GM10248 (cell line): ENCODE results near the gene BMPR1B.

Experiments used
- CTCF ChIA-PET: fragments of 300-600 bp; sonication (Branson Sonifier 250); formaldehyde crosslinking; extraction: SDS; loops from one replicate; lab custom pipeline; 2021; ENCODE audit warnings: antibody characterized with exemption; lab: Yijun Ruan, JAX
- POLR2A ChIA-PET: fragments of 350-650 bp; sonication (Branson Sonifier 250); formaldehyde crosslinking; extraction: SDS; loops from one replicate; lab custom pipeline; 2020; ENCODE audit warnings: antibody characterized with exemption; lab: Yijun Ruan, JAX
- DNase-seq: peaks from one replicate; pipeline ENCODE4 v3.0.0; 2012; ENCODE audit errors: extremely low spot score
- TF ChIP-seq, protein P1 (sequence below): IDR thresholded peaks from 2 replicates; pipeline ENCODE4 v1.5.1; 2012; ENCODE audit warnings: mild to moderate bottlenecking, low read depth; ENCODE audit errors: extremely low read depth, missing control alignments, control extremely low read depth

BMPR1B gene

DNA sequence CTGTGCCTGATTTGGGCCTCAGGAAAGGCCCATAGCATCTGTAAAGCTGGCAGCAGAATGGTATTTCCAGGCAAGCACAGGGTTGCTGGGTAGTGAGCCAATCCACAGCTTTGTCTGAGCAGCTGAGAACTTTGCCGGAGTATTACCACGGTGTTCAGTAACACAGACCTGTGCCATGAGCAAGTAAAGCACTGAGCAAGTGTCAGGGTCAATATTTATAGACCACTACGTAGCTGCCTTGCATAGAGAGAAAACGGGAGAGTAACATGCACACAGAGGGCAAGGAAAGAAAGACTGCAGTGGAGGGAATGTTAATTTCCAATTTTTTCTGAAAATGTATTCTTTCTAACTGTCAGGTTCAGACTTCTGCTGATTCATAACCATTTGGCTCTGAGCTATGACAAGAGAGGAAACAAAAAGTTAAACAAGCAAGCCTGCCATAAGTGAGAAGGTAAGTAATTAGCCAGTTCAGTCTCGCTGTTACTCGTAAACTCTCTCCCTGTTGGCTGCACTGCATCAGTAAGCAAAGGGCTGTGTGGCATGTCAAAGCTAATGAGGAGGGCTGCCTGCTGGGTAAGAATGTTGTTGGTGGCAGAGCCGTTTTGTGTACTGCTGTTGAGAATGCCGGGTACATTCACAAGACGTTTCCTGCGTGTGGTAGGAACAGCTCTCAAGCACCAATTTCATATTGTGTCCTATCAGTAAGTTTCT, 238.1 kb downstream of the BMPR1B start:
- CTCF ChIA-PET: interaction anchor here (1.2 to 1.5 kb wide), 3 partner anchors 9 to 15 kb away, joined by 3 to 4 read pairs (median 4); no protein-coding TSS in a partner anchor
- TF ChIP-seq, protein P1, sequence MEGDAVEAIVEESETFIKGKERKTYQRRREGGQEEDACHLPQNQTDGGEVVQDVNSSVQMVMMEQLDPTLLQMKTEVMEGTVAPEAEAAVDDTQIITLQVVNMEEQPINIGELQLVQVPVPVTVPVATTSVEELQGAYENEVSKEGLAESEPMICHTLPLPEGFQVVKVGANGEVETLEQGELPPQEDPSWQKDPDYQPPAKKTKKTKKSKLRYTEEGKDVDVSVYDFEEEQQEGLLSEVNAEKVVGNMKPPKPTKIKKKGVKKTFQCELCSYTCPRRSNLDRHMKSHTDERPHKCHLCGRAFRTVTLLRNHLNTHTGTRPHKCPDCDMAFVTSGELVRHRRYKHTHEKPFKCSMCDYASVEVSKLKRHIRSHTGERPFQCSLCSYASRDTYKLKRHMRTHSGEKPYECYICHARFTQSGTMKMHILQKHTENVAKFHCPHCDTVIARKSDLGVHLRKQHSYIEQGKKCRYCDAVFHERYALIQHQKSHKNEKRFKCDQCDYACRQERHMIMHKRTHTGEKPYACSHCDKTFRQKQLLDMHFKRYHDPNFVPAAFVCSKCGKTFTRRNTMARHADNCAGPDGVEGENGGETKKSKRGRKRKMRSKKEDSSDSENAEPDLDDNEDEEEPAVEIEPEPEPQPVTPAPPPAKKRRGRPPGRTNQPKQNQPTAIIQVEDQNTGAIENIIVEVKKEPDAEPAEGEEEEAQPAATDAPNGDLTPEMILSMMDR: no peak
- no peak for DNase-seq
- POLR2A ChIA-PET: no interaction called here

DNA sequence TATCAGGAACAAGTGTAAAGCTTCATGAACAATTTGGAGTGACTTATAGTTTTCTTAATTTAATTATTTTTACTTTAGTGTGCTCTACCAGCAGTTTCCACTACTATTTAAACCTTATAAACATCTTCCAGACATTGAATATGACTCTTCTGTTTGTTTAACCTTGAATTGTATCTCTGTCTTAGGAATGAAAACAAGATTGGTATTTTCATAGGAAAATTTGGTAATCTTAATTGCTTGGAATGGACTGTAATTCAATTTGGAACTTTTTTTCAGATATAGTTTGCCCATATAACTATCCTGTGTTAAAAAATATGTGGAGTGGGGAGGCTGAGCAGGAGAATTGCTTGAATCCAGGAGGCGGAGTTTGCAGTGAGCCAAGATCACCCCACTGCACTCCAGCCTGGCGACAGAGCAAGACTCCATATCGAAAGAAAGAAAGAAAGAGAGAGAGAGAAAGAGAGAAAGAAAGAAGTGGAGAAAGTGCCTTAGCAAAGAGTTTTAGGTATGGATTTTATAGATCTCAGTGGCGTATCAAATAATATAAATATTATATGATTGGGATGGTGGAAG, 242.4 kb downstream of the BMPR1B start:
- CTCF ChIA-PET: no interaction called here
- DNase-seq: no peak
- TF ChIP-seq, protein P1: no peak
- POLR2A ChIA-PET: no interaction called here

DNA sequence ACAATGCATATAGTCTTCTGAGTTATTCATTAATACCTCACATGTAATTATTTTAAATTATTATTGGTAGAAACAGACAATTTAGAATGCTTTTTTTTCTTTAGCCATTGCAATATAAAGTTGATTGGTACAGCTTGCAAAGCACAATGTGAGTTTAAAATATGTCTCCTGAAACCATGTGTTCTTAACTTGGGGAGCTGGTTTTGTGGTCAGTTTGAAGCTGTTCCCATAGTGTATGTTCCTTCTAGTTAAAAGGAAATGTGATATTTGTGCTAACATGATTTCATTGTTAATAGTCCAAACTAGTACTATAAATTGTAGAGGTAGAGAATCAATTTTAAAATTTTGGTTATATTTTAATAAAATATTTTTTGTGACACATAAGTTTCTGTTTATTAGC, 247.2 kb downstream of the BMPR1B start:
- ChIA-PET POLR2A (no interaction called here), CTCF (interaction anchor here (1.1 to 1.5 kb wide), 2 partner anchors 8 to 9 kb away, joined by 3 to 4 read pairs; no protein-coding TSS in a partner anchor)

DNA sequence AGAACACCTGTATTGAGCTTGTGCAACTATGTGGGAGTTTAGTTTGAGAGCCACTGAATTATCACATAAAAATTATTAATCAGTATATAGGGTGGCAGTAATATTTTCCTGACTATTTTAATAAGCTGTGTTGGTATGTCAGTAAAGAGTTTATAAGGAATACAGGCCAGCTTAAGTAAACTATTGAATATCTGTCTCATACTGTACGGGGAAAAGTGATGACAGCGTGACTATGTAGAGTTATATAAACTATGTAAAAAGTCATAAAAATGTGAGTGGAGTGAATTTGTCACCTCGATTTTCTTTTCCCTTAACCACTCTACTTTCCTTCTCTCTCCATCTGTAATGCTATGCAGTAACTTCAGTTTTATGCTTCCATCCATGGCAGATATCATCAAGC, 250.2 kb downstream of the BMPR1B start:
- TF ChIP-seq, protein P1: no peak
- ChIA-PET CTCF (interaction anchor here (1.4 kb wide), 1 partner anchor 14 kb away, joined by 3 read pairs; no protein-coding TSS in a partner anchor), POLR2A (no interaction called here)
- DNase-seq: no peak

More for the DNA sequence above, 247.2 kb downstream of the BMPR1B start:
- TF ChIP-seq, protein P1: no peak
- no peak for DNase-seq

DNA sequence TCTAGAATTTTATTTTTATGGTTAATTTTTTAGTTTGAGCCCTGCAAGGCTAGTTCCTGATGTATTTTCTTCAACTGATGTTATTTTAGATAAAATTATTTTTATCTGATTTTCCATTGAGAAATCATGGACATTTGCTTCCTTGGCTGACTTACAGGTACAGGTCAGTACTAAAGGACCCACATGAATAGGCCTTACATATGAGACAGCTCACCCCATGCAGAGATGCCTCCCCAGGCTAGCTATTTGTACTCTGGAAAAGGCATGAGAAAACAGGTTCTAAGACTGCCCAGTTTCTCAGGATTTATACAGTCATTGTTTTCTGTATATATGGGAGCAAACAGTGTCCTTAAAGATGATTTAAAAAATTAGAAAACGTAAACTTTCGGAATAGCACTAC, 255.5 kb downstream of the BMPR1B start:
- ChIA-PET CTCF (interaction anchor here (1.0 kb wide), 1 partner anchor 9 kb away, joined by 3 read pairs; no protein-coding TSS in a partner anchor), POLR2A (no interaction called here)
- TF ChIP-seq, protein P1: no peak
- no peak for DNase-seq

DNA sequence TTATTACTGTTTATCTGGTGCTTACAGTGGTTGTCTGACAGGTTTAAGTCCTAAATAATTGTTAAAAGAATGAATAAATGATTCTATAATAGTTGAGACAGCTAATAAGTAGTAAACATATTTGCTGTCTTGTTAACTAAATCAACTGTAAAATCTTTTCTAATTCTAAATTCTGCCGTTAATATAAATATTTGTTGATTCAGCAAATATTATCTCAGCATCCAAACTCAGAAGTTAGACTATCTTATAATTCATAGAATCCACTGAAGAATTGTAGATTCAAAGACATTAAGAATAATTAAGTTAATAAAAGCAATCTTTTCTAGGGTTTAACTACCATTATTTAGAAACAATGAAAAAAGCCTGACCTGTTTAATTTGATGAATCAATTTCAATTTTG, 256.3 kb downstream of the BMPR1B start:
- POLR2A ChIA-PET: no interaction called here
- TF ChIP-seq, protein P1: no peak
- CTCF ChIA-PET: no interaction called here
- no peak for DNase-seq
